AG04450 (cell line): ENCODE data around the gene SERP2. TPM values are rescaled to one million over a fixed set of nuclear protein-coding genes. Genes with fewer than 3 reads are reported as not detected.

Source experiments
- CTCF ChIA-PET: fragments of 300-600, 350-600 bp; formaldehyde crosslinking; extraction: SDS; loops from one replicate; lab custom pipeline; 2022; ENCODE audit warnings: antibody characterized with exemption, inconsistent platforms; lab: Charles Lee
- POLR2A ChIA-PET: fragments of 350-600 bp; formaldehyde crosslinking; extraction: SDS; loops from one replicate; lab custom pipeline; 2021; ENCODE audit warnings: antibody characterized with exemption, inconsistent platforms; lab: Yijun Ruan, JAX
- DNase-seq: peaks from one replicate; pipeline ENCODE4 v3.0.0-alpha.2; 2011; ENCODE audit warnings: low read depth, low spot score
- H3K27ac ChIP-seq: one replicate; pipeline ENCODE4 v1.5.1; 2012; ENCODE audit warnings: low read depth, low read length, control low read depth
- H3K27me3 ChIP-seq: one replicate; pipeline ENCODE4 v1.6.0; 2012; ENCODE audit warnings: low read length; ENCODE audit not compliant: control insufficient read depth, insufficient read depth
- H3K4me3 ChIP-seq: 2 replicates; pipeline ENCODE4 v1.5.1; 2011; ENCODE audit warnings: mild to moderate bottlenecking, low read depth, low read length, control low read depth
- H3K9me3 ChIP-seq: 2 replicates; pipeline ENCODE4 v1.5.1; 2012; ENCODE audit warnings: low read length; ENCODE audit not compliant: control insufficient read depth, insufficient read depth
- polyA plus RNA-seq: library from polyadenylated mRNA; depleted of rRNA; stranded (reverse); fragments of >200 nt; gene quantifications from 2 replicates; pipeline ENCODE4 v1.2.3, GENCODE V29; 2011
- TF ChIP-seq, protein P1 (sequence below): IDR thresholded peaks from 2 replicates; pipeline ENCODE4 v1.5.1; 2011; ENCODE audit warnings: low read depth, low read length, control low read depth, inconsistent platforms

The SERP2 gene
- polyA plus RNA-seq, 1 experiment: 5.0 TPM

DNA sequence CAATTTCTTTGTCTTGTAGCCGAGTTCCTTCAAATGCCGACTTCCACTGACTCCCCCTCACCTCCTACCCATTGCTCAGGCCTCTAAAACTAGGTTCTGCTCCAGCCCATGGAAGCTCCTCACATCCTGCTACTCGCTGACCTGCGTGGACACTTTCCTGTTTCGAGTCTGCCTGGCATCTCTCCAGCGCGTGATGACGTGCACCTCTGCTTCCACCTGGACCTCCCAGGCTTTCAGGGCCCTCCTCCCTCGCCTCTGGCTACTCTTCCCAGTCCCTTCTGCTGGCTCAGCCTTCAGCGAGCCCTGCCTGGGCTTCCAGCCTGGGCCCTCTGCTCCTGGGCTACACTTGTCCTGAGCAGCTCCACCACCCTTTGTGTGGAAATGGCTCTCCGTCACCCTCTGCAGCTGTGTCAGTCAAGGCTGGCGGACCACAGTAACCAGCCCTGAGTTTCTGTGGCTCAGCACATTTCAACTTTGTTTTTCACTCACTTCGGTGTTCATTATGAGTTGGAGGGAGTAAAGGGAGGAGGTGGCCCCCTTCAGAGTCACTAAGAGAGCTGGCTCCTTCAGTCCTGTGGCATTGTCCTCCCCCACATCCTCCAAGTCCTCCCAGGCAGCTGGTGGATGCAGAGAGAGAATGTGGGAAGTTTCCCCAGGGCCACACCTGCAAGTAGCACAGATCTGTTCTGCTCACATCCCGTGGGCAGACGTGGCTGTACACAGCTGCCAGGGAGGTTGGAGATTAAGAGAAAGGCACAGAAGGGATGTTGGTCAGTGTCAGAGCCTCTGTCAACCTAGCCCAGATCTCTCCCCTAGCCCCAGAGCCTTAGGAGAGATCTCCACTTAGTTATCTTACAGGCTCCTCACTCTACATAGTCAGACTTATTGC, 49.4 kb downstream of the SERP2 start:
- CTCF ChIA-PET: no interaction called here
- no peaks in the 10 kb centered on the region for H3K9me3 ChIP-seq

DNA sequence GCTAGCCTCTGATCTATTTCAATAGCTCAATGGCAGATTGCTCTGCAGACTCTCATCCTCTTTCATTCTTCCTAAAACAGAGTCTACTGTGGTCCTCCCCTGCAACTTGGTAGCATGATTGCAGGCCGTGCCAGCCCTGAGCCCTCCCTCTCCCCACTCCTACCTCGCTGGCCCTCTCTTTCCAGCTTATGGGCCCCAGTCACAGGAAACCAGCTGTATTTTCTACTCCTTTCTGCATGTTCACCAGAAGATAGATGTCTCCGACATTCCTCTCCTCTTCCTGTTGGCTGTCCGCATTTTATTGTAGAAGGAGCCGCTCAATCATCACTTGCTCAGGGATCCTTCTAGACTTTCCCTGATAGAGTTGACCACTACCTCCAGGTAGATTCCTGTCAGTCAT, 50.2 kb downstream of the SERP2 start:
- ChIA-PET CTCF (no interaction called here), POLR2A (no interaction called here)
- Histone ChIP-seq H3K4me3 (no peak overlapping the region), H3K27me3 (peaks cover 3% of the 10 kb centered on the region), H3K27ac (no peak overlapping the region), H3K9me3 (no peaks in the 10 kb centered on the region)
- no peak for DNase-seq
- TF ChIP-seq, protein P1, sequence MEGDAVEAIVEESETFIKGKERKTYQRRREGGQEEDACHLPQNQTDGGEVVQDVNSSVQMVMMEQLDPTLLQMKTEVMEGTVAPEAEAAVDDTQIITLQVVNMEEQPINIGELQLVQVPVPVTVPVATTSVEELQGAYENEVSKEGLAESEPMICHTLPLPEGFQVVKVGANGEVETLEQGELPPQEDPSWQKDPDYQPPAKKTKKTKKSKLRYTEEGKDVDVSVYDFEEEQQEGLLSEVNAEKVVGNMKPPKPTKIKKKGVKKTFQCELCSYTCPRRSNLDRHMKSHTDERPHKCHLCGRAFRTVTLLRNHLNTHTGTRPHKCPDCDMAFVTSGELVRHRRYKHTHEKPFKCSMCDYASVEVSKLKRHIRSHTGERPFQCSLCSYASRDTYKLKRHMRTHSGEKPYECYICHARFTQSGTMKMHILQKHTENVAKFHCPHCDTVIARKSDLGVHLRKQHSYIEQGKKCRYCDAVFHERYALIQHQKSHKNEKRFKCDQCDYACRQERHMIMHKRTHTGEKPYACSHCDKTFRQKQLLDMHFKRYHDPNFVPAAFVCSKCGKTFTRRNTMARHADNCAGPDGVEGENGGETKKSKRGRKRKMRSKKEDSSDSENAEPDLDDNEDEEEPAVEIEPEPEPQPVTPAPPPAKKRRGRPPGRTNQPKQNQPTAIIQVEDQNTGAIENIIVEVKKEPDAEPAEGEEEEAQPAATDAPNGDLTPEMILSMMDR: no peak

More for the DNA sequence above, 49.4 kb downstream of the SERP2 start:
- Histone ChIP-seq H3K4me3 (no peak overlapping the region), H3K27ac (no peak overlapping the region), H3K27me3 (peaks cover 3% of the 10 kb centered on the region)
- DNase-seq: no peak
- POLR2A ChIA-PET: no interaction called here
- TF ChIP-seq, protein P1: no peak

DNA sequence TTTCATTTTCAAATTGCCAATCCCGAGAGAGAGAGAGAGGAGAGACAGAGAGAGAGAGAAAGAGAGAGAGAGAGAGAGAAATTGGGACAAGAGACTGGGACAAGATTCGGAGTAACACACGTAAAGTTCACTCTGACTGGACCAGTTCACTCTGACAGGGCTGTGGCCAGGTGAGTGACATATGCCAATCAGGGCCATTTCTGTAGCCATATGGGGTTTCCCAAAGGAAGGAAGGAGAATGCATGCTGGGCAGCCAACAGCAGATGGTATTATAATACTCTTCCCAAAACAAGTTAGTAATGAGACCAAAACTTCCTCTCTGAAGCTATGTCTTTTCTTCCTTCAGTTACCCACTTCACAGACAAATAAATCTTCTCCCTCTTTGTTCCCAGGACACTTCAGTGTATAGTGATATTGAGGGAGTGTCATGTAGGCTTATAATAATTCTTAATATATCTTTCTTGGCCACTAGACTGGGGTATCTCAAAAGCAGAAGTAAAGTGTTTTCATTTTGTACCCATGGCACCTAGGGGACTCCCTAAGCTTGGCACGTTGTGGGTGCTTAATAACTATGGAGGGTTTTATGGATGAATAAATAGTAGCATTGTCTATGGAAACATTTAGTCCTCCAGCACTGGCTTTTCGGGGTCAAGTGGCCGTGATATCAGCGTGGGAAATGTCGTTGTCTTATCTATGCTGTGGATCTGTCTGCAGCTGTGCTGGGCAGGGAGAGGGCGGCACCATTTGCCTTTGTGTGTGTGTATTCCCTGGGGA, 51.6 kb downstream of the SERP2 start:
- CTCF ChIA-PET: interaction anchor here (0.6 to 1.4 kb wide), 2 partner anchors 58 to 517 kb away, joined by 3 to 5 read pairs; no protein-coding TSS in a partner anchor
- TF ChIP-seq, protein P1: no peak
- DNase-seq: no peak
- Histone ChIP-seq H3K27me3 (peaks cover 3% of the 10 kb centered on the region), H3K4me3 (no peak overlapping the region), H3K27ac (no peak overlapping the region), H3K9me3 (no peaks in the 10 kb centered on the region)
- POLR2A ChIA-PET: interaction anchor here (0.7 to 2.5 kb wide), 2 partner anchors 12 to 901 kb away, joined by 4 to 6 read pairs; no protein-coding TSS in a partner anchor

DNA sequence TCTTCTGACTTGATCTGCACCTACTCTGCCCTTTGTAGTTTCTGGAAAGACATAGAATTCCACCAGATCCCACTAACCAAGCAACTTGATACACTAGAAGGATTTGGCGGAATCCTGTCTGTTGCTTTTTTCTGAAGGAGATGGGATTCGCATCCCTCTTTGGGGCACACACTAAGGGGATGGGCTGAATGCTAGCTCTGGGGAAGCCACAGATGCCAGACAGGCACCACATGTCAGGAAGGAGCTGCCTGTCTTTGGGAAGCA, 52.1 kb downstream of the SERP2 start:
- ChIA-PET CTCF (interaction anchor here (1.0 to 1.4 kb wide), 2 partner anchors 518 to 521 kb away, joined by 4 to 5 read pairs; no protein-coding TSS in a partner anchor), POLR2A (interaction anchor here (2.5 kb wide), 1 partner anchor 11 kb away, joined by 6 read pairs; no protein-coding TSS in a partner anchor)
- Histone ChIP-seq H3K9me3 (no peaks in the 10 kb centered on the region), H3K4me3 (no peak overlapping the region), H3K27ac (no peak overlapping the region), H3K27me3 (peaks cover 3% of the 10 kb centered on the region)
- DNase-seq: no peak
- TF ChIP-seq, protein P1: no peak
